ENCODE results near the gene RDH13. TPM values are rescaled to one million over a fixed set of nuclear protein-coding genes. Genes with fewer than 3 reads are reported as not detected.
"Not testable (repeated sequence)": the region's sequence is repeated elsewhere in the genome, so short reads cannot be mapped to it uniquely, and the experiment has no call there.

RDH13 gene
- total RNA-seq, 1 donor from 2014 or later: 12.0 TPM

DNA sequence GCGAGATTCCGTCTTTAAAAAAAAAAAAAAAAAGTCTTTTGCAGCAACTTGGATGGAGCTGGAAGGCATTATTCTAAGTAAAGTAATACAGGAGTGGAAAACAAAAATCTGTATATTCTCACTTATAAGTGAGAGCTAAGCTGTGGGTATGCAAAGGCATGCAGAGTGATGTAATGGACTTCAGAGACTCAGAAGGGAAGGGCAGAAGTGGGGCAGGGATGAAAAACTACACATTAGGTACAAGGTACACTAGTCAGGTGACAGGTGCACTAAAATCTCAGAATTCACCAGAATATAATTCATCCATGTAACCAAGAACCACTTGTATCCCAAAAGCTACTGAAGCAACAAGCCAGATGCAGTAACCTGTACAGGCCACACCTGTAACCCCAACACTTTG, 26.9 kb downstream of the RDH13 start:
- no peak for TF ChIP-seq CTCF (IDR thresholded peaks at IDR 0.05; ENCODE audit: unreplicated experiment)
- H3K36me3 Mint-ChIP-seq (ENCODE audit: insufficient read depth): peaks cover 2% of the 10 kb centered on the region
- no peak overlapping the region for H3K4me3 Mint-ChIP-seq (ENCODE audit: low read depth)
- no peak for DNase-seq (ENCODE audit: low spot score, unreplicated experiment)
- H3K27me3 Mint-ChIP-seq: no peaks in the 10 kb centered on the region
- no peaks in the 10 kb centered on the region for H3K9me3 Mint-ChIP-seq (ENCODE audit: low read depth)
- H3K27ac Mint-ChIP-seq: no peak overlapping the region
- H3K4me1 Mint-ChIP-seq (ENCODE audit: low read depth): no peaks in the 10 kb centered on the region

DNA sequence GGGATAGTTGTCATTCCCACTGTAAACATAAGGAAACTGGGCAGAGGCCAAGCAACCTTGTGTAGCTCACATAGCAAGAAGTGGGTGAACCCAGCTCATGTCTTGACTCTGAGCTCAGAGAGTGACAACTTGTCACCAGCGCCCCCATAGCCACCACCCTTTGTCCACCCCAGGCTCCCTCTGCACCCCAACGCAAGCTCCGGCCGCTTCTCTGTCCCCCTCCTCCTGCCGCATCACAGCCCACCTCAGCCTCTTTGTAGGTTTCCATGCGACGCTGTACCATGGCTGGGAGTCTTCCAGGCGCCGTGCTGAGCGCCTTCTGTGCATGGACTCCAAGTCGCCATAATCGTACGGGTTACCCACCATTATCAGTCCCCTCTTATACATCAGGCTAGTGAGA, 28.2 kb downstream of the RDH13 start:
- Mint-ChIP-seq H3K27me3 (no peaks in the 10 kb centered on the region), H3K4me3 (ENCODE audit: low read depth) (no peak overlapping the region), H3K27ac (no peak overlapping the region), H3K36me3 (ENCODE audit: insufficient read depth) (peaks cover 2% of the 10 kb centered on the region), H3K4me1 (ENCODE audit: low read depth) (no peaks in the 10 kb centered on the region), H3K9me3 (ENCODE audit: low read depth) (no peaks in the 10 kb centered on the region)
- no peak for TF ChIP-seq CTCF (IDR thresholded peaks at IDR 0.05; ENCODE audit: unreplicated experiment)
- DNase-seq (ENCODE audit: low spot score, unreplicated experiment): no peak

- H3K36me3 Mint-ChIP-seq (ENCODE audit: insufficient read depth); H3K9me3 Mint-ChIP-seq (ENCODE audit: low read depth); DNase-seq (ENCODE audit: low spot score, unreplicated experiment); H3K4me3 Mint-ChIP-seq (ENCODE audit: low read depth); H3K4me1 Mint-ChIP-seq (ENCODE audit: low read depth); H3K27ac Mint-ChIP-seq; H3K27me3 Mint-ChIP-seq: not testable (repeated sequence)
These were observed 29.8 kb downstream of the RDH13 start for GRCh38 chr19:55032976-55033643.

- TF ChIP-seq CTCF (IDR thresholded peaks at IDR 0.05; ENCODE audit: unreplicated experiment): no peak
- DNase-seq (ENCODE audit: low spot score, unreplicated experiment): no peak
- Mint-ChIP-seq H3K27ac (no peak overlapping the region), H3K9me3 (ENCODE audit: low read depth) (no peaks in the 10 kb centered on the region), H3K27me3 (no peaks in the 10 kb centered on the region), H3K4me1 (ENCODE audit: low read depth) (no peaks in the 10 kb centered on the region), H3K4me3 (ENCODE audit: low read depth) (no peak overlapping the region), H3K36me3 (ENCODE audit: insufficient read depth) (peaks cover 2% of the 10 kb centered on the region)
These were observed 30.7 kb downstream of the RDH13 start for GRCh38 chr19:55032170-55032800.

DNA sequence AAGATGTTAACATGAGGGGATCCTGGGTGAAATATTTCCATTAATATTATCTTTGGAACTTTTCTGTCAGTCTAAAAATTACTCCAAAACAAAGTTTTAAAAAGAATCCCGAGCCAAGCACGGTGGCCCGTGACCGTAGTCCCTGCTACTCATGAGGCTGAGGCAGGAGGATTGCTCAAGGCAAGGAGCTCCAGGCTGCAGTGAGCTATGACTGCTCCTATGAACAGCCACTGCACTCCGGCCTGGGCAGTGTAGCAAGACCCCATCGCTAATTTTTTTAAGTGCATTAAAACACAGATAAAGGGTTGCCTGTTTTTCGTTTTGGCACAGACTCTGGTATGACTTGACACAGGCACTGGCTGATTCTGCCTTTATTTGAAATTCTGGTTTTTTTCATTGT, 31.8 kb downstream of the RDH13 start:
- no peak for DNase-seq (ENCODE audit: low spot score, unreplicated experiment)
- no peak for TF ChIP-seq CTCF (IDR thresholded peaks at IDR 0.05; ENCODE audit: unreplicated experiment)
- H3K4me1 Mint-ChIP-seq (ENCODE audit: low read depth): no peaks in the 10 kb centered on the region
- no peak overlapping the region for H3K27ac Mint-ChIP-seq
- H3K4me3 Mint-ChIP-seq (ENCODE audit: low read depth): no peak overlapping the region
- H3K36me3 Mint-ChIP-seq (ENCODE audit: insufficient read depth): peaks cover 2% of the 10 kb centered on the region
- H3K27me3 Mint-ChIP-seq: no peaks in the 10 kb centered on the region
- no peaks in the 10 kb centered on the region for H3K9me3 Mint-ChIP-seq (ENCODE audit: low read depth)

DNA sequence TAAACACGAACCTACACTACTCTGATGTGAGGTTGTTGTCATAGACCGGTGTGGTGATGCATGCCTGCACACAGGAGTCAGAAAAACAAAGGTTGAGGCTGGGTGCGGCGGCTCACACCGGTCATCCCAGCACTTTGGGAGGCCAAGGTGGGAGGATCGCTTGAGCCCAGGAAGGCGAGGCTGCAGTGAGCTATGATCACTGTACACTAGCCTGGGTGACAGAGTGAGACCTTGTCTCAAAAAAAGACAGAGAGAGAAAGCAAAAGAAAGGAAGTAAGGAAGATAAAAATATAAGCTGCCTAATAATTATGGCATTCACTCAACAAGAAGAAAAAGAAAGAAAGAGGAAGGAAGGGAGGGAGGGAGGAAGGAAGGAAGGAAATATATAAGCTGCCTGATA, 34.2 kb downstream of the RDH13 start:
- Mint-ChIP-seq H3K27ac (no peak overlapping the region), H3K4me1 (ENCODE audit: low read depth) (no peaks in the 10 kb centered on the region), H3K9me3 (ENCODE audit: low read depth) (no peaks in the 10 kb centered on the region), H3K36me3 (ENCODE audit: insufficient read depth) (peaks cover 2% of the 10 kb centered on the region), H3K27me3 (no peaks in the 10 kb centered on the region), H3K4me3 (ENCODE audit: low read depth) (no peak overlapping the region)
- no peak for TF ChIP-seq CTCF (IDR thresholded peaks at IDR 0.05; ENCODE audit: unreplicated experiment)
- no peak for DNase-seq (ENCODE audit: low spot score, unreplicated experiment)
